ENCODE data around the gene SVOPL.

The SVOPL gene

DNA sequence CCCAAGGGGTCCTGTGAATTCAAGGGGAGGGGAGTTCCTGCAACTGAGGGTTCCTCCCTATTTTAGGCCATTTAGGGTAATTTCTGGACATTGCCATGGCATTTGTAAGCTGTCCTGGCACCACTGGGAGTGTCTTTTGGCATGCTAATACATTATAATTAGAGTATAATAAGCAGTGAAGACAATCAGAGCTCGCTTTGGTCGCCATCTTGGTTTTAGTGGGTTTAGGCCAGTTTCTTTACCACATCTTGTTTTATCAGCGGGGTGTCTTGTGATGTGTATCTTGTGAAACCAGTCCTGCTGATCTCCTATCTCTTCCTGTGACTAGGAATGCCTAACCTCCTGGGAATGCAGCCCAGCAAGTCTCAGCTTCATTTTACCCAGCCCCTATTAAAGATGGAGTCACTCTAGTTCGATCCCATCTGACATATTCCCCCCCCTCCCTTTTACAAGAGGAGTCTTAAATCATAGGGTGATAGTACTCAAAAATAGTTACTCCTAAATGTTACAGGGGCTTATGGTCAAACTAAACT lies 43.2 kb downstream of the SVOPL start:
- no peak for DNase-seq

DNA sequence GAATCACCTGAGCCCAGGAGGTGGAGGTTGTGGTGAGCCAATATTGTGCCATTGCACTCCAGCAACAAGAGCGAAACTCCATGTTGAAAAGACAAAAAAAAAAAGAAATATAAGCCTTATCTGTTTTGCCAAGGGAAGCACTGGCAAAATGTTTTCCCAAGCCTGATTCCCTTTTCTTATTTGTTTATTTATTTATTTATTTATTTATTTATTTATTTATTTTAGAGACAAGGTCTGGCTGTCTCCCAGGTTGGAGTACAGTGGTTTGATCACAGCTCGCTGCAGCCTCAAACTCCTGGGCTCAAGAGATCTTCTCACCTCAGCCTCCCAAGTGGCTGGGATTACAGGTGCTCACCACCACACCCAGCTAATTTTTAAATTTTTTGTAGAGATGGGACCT lies 44.2 kb downstream of the SVOPL start:
- DNase-seq = no peak

DNA sequence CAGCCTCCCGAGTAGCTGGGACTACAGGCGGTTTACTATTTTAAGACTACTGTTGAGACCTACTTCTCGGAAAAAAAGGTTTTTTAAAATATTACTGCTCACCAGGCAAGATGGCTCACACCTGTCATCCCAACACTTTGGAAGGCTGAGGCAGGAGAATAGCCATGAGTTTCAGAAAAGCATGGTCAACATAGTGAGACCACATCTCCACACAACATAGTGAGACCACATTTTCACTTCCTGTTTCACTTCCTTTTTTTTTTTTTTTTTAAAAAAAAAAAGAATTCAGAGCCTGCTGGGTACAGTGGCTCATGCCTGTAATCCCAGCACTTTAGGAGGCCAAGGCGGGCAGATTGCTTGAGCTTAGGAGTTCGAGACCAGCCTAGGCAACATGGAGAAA lies 46.5 kb downstream of the SVOPL start:
- DNase-seq = no peak

DNA sequence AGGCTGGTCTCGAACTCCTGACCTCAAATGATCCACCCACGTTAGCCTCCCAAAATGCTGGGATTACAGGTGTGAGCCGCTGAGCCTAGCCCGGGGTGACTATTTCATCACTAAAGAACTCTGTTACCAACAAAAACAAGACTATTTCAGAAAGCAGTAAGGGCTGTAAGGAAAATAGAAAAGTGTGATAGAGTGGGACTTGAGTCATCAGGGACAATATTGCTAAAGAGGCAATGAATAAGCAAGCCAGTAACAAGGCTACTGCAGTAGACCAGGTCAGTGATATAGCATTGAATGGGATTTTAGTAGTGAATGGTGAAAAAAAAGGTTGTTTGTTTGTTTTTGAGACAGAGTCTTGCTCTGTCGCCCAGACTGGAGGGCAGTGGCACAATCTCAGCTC lies 51.7 kb downstream of the SVOPL start:
- no peak for DNase-seq

DNA sequence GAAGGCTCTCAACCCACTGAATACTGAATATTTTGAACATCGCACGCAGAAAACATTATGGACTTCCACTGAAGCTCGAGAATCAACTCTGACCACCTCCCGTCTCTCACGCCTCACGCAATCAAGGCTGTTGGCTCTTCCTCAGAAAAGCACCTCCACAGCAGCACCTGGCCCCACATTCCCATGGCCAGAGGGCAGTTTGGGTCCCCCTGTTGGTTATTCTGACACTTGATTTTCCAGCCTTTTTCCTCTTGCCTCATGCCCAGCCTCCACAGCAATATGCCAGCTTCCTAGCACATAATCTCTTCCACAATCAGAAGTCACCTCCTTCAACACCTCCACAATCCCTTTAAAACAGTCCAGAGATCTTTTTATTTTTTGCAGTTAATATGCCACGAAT lies 55.9 kb downstream of the SVOPL start:
- no peak for DNase-seq

DNA sequence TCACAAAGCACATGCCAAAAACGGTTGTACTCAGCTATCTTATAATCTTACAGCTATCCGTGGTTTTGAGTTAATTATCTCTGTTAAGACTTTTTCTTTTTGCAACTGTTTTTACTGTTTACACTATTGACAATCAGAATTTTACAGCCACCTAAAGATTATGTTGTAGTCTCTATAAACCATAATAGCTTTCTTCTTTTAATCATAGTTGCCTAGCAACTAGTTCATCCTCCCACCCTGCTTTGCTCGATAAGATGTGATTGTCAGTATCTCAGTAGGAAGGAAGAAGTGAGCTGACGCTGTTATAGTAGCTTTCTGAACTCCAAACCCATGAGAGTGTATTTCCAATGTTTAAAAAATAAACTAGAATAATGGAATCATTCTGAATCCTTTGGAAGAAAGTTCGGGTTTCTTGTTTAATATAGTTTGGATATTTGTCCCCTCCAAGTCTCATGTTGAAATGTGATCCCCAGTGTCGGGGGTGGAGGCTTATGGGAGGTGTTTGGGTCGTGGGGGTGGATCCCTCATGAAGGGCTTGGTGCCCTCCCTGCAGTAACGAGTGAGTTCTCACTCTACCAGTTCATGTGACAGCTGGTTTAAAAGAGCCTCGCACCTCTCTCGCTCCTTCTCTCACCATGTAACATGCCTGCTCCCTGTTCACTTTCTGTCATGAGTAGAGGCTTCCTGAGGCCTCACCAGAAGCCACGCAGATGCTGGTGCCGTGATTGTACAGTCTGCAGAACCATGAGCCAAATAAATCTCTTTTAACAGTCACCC lies 68.1 kb downstream of the SVOPL start:
- DNase-seq = no peak

DNA sequence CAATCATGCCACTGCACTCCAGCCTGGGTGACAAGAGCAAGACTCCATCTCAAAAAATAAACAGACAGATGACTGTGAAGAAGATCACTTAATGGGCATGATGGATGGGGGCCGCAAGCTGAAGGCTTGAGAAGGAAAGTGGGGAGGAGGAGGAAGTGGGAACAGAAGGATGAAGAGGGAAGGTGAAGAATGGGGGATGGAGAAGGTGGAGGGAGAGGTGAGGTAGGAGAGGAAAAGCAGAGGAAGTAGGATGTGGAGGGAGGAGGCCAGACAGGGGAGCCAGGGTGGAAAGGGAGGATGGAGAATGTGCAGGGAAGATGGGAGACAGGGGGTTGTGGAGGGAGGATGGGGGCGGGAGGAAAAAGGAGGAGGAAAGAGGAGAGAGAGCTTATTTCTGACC lies 68.8 kb downstream of the SVOPL start:
- no peak for DNase-seq

DNA sequence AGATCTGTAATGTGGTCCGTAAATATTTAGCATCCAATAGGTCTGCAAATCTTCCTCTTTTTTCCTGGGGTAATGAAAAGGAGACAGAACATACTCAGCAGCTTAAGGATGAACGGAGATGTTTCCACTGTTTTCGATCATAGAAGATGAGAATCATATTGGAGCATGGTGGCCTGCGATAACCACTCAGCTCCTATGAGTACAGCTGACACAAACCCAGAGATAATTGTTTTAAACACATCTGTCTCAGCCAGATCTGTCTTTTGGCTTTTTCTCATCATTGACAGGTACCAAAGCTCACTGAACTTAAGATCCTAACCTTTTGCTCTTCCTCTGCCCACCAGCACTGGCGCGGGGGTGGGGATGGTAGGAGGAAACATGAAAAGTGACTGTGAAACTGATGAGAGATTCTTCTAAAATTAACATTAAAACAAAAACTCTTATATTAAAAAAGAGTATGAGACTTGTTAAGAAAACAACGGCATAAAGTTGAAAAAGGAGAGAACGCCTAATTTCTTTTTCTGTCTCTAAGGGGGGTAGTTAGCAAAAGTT lies 71.0 kb downstream of the SVOPL start:
- peak; percentile 25 for DNase-seq

DNA sequence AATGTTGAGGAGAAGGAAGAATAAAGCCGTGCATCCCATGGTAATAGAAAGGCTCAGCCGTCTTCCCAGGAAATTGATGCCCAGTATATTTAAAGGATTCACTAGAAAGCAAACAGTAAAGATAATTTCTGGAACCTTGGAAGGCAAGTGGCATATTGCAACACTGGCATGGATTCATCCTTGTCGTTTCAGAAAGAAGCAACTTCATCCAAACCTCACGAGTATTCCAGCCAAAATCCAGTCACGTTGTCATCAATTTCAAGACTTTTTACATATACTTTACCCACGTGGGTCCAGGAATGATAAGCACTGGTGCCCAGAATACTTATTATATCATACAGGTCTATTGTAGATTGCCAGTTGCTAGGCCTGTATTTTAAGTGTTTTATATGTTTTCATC lies 73.8 kb downstream of the SVOPL start:
- no peak for DNase-seq

DNA sequence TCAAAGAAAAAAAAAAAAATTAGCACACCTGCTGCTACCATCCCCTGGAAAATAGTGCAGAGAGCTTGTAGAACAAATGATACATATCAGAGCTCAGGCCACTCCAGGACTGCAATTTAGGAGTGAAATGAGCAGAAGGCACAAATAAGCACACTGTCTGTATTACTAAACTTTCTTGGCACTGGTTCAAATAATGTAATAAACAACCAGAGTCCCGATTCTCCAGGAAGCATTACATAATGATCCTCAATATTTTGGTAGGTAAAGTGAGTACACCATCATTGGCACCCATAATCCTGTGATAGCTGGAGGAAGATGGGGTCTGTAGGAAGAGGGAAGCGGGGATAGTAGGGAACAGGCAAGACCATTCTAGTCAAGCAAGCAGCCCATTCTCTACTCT lies 74.3 kb downstream of the SVOPL start:
- DNase-seq = no peak

DNA sequence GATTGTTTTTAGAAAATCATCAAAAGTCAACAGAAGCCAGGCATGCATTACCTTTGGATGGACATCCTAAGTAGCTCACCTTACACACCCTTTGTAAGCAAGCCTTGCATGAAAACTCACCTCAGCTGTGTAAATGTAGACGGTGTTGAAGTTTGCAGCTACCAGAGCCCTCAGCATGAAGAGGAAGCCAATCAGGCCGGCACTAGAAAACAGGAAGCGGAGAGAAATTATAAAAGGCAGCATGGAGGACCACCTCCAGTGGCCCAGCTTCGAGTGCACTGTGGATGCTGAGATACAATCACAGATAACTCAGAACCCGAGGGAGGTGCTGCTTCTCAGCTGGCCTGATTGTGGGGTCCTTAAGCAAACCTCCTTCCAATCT lies 75.3 kb downstream of the SVOPL start:
- no peak for DNase-seq

DNA sequence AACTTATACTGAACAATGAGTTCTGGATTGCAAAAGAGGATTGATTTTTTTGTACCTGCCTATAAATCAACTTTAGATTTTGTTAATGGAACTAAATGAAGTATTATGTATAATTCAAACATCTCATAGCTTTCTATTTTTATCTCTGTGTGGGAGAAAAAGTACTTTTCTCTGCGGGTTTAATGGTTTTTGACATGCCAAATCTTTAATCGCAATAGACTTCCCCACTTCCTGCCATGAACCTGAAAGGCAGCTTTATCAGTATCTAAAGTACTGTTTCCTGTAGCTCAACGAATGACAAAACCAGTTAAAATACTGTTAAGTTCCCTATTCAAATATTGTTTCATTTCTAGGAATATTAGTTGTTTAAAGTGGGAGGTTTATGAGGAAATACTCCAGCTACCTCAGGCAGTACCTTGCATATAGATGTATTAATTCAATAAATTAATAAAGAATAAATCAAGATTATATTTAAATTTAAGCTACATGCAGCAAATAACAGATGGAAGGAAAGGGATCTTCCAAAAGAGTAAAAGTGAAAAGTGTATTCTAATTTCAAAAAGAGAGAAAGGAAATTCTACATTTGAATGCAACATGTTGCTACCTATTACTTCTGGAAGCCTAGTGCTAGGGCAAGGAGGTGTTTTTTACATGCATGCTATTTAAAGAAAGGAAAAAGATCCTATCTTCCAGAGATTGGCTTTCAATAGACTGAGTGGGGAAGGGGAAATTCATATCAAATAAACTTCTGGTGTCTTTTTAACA lies 75.9 kb downstream of the SVOPL start:
- DNase-seq = no peak

DNA sequence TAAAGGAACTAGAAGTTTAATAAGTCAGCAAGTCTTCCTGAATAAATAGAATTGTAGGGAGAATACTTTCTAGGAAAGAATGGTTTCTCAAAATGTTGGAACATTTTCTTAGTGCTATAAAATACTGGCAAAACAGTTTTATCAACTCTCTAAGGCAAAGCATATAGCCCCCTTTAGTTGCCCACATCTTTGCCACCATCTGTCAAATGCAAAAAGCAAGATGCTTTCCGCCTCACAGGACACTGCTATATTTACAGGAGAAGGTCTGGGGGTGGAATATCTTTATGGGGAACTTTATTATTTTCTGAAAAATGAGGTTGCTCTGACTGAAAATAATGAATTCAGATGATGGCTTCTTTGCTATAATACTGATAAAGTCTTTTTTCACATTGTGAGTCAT lies 78.3 kb downstream of the SVOPL start:
- no peak for DNase-seq

DNA sequence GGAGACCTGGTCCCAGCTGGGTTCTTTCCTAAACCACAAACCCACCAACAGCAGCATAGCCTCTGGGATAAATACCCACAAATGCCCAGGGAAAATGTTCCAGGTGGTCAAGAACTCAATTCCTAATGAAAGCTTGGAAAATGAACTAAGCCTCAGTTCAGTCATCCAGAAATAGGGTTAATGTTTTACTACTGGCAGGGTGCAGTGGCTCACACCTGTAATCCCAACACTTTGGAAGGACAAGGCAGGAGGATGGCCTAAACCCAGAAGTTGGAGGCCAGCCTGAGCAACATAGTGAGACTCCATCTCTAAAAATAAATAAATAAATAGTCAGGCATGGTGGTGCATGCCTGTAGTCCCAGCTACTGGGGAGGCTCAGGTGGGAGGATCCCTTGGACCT lies 82.2 kb downstream of the SVOPL start:
- DNase-seq = no peak

DNA sequence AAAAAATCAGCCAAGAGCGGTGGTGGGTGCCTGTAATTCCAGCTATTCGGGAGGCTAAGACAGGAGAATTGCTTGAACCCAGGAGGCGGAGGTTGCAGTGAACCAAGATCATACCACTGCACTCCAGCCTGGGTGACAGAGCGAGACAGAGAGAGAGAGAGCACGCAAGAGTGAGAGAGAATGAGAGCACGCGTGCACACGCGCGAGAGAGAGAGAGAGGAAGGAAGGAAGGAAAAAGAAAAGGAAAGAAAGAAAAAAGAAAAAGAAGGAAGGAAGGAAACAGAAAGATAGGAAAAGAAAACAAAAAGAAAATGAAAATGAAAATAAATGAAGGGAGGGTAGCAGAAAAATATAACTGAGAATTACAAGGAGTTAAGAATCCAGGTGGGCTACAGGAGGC lies 82.7 kb downstream of the SVOPL start:
- DNase-seq = no peak

DNA sequence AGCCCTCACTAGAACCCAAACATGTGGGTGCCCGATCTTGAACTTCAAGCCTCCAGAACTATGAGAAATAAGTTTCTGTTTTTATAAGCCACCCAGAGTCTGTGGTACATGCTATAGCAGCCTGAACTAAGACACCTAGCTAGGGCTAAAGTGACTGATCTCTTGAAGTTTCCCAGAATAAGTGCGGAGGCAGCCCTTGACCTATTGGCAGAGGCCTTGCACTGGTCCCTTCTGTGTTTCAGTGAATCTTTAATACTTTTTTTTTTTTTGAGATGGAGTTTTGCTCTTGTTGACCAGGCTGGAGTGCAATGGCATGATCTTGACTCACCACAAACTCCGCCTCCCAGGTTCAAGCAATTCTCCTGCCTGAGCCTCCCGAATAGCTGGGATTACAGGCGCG lies 85.1 kb downstream of the SVOPL start:
- no peak for DNase-seq

DNA sequence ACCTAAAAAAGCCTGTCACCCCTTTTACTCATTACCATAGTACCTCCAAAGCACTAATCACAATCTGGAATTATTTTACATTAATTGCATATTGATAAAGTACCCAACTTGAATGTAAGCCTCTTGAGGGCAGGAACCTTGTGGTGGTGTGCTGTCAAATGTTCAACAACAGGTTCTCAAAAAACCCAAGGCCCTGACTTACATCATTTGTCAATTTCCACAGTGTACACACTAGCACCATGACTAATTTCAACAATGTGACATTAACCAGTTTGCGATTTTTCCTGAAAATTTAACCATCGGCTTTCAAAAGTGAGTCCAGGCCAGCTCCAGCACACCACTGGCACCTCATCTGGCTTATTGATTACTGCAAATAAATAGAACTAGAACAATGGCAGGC lies 87.5 kb downstream of the SVOPL start:
- DNase-seq = no peak

DNA sequence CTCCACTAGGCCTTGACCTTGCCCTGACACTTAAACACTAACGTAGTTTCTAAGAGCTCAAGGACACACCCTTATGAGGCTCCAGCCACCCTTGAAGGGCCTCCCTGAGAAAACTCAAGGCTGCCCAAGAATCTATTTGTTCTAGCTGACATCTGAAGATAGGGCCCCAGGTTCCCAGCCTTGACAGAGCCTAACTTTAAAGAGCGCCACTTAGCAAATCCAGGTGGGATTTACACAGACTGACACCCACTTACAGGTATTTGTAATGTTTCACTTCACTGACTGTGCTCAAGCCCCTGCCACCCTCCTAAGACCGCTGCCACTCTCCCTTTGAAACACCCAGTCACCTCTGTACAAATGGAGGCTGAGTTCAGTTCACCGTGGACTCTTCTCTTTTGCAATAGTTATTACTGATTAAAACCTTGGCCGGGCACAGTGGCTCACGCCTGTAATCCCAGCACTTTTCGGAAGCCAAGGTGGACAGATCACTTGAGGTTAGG lies 90.4 kb downstream of the SVOPL start:
- DNase-seq = no peak

DNA sequence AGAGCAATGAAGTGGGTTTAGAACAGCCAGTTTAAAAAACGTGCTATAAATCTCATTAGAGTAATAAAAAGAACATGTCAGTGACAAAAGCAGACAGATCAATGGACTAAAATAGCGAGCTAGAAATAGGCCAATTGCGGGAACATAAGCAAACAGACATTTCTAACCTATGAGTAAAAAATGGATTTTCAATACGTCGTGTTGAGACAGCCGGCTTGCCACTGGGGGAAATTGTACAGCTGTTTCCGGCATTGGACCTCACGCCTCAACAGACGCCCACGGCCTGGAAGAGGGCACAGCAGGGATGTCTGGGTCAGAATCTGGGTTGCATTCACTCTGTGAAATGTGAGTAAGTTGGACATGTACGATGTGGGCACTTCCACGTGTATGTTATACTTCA lies 92.9 kb downstream of the SVOPL start:
- DNase-seq = no peak

DNA sequence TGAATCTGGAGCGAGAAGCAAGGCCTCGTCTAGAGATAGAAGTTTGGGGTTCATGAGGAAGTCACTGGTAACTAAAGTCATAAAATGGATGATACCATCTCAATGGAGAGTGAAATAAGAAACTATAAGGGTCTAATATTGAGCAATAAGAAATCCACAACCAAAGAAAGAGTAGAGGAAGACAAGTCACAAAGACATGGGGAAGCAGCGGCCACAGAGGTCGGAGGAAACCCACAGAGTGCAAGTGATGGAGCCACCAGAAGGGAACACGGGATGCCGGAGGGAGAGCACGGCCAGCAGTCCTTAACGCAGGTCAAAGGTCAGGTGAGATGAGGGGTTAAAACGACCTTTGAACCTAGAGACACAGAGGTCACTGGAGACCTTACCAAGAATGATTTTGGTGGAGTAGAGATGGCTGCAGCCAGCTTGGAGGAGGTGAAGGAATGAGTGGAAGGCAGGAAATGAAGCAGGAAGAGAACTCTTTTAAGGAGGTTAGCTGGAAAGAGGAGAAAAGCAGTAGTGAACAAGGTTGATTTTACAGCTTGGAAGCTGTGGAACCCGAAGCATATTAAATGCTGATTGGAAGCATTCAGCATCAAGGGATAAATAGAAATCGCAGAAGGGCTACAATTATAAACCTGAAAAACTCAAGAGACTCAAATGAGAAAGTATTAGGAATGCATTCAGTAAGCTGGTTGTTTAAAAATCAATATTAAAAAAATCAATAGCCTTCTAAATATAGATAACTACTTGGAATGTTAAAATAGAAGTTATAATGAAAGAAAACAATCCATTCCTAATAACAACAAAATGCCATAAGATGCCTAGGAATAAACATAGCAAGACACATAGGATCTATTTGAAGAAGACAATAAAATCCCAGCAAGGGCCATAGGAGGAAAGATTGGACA lies 93.7 kb downstream of the SVOPL start:
- no peak for DNase-seq

DNA sequence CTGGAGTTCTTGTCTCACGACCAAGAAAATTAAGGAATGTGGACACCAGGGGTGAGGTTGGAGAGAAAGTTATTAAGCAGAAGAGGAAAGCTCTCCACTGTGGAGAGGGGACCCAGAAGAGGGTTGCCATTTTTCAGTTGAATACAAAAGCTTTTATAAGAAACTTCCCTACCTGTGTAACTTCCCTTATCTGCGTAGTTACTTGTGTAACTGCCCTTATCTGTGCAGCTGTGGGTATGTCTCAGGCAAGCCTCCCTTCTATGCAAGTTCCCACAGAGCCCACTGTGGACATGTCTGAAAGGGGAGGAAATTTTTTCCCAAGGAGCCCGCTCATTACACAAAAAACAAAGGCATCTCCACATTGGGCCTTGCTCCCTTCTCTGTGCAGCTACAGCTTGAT lies 94.9 kb downstream of the SVOPL start:
- DNase-seq = no peak

DNA sequence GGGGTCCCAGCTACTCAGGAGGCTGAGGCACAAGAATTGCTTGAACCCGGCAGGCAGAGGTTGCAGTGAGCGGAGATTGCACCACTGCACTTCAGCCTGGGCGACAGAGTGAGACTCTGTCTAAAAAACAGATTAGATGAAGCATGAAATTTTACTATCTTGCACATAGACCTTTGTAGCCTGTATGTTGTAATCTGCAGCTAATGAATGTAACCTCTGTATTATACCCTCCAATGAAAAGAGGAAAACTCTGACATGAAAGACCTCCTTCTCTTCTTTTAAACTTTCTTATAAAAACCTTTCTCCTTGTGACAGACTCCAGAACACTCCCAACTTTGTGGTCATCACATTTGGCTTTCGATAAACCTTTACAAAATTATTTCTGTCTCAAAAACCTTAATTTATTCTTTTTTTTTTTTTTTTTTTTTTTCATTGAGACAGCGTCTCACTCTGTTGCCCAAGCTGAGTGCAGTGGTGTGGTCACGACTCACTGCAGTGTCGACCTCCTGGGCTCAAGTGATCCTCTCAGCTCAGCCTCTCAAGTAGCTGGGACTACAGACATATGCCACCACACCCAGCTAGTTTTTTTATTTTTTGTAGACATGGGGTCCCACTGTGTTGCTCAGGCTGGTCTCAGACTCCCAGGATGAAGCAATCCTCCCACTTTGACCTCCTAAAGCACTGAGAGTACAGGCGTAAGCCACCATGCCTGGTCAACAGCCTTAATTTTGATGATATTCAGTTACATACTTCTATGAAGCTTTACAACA lies 97.4 kb downstream of the SVOPL start:
- DNase-seq = no peak
